GM18526 (cell line): Measurements from ENCODE around the gene BLZF1.

ENCODE experiments used
- POLR2A ChIP-seq: IDR thresholded peaks from 3 replicates; pipeline ENCODE4 v1.6.1; 2011; ENCODE audit not compliant: insufficient read length; ENCODE audit errors: extremely low read depth

Gene BLZF1

GRCh38 chr1:169367686-169368405 lies at the start of gene BLZF1, which contains the start of gene NME7:
TSS of gene BLZF1 (plus strand) at chr1:169368195. CDS start at chr1:169369523, 1,328 bp downstream.
TSS of gene NME7 (minus strand) at chr1:169367797. CDS start at chr1:169367710, 87 bp downstream.
- TF ChIP-seq POLR2A, result no peak

- TF ChIP-seq POLR2A, result no peak
These were observed 49.3 kb upstream of the BLZF1 start for GRCh38 chr1:169318536-169319244.

- TF ChIP-seq POLR2A, result no peak
These were observed 46.5 kb upstream of the BLZF1 start for GRCh38 chr1:169321539-169321938.

- no peak for TF ChIP-seq POLR2A
These were observed 45.9 kb upstream of the BLZF1 start for GRCh38 chr1:169322138-169322537.

- TF ChIP-seq POLR2A, result no peak
These were observed 42.9 kb upstream of the BLZF1 start for GRCh38 chr1:169325117-169325516.

- TF ChIP-seq POLR2A, result no peak
These were observed 41.6 kb upstream of the BLZF1 start for GRCh38 chr1:169326261-169326955.

- no peak for TF ChIP-seq POLR2A
These were observed 41.1 kb upstream of the BLZF1 start for GRCh38 chr1:169326956-169327268.

- no peak for TF ChIP-seq POLR2A
These were observed 40.1 kb upstream of the BLZF1 start for GRCh38 chr1:169327875-169328274.

- no peak for TF ChIP-seq POLR2A
These were observed 38.6 kb upstream of the BLZF1 start for GRCh38 chr1:169329383-169329782.

- TF ChIP-seq POLR2A, result no peak
These were observed 37.1 kb upstream of the BLZF1 start for GRCh38 chr1:169330927-169331326.

GRCh38 chr1:169338617-169339016 lies 29.4 kb upstream of the BLZF1 start:
- TF ChIP-seq POLR2A, result no peak

GRCh38 chr1:169339773-169340172 lies 28.2 kb upstream of the BLZF1 start:
- no peak for TF ChIP-seq POLR2A

- no peak for TF ChIP-seq POLR2A
These were observed 27.1 kb upstream of the BLZF1 start for GRCh38 chr1:169340882-169341281.

GRCh38 chr1:169345511-169345910 lies 22.5 kb upstream of the BLZF1 start:
- TF ChIP-seq POLR2A, result no peak

- TF ChIP-seq POLR2A, result no peak
These were observed 21.9 kb upstream of the BLZF1 start for GRCh38 chr1:169346036-169346589.

GRCh38 chr1:169347688-169348382 lies 20.2 kb upstream of the BLZF1 start:
- TF ChIP-seq POLR2A, result no peak
